KMS-11 (cell line): ENCODE results near the gene TRAPPC2L.

Experiments used
- H2AFZ ChIP-seq: fragments of 200-600 bp; sonication (generic); 2 replicates; pipeline ENCODE4 v1.6.1; 2016; ENCODE audit warnings: antibody characterized with exemption, mixed run types, low read depth
- H3K27ac ChIP-seq: fragments of 200-600 bp; sonication (generic); 2 replicates; pipeline ENCODE4 v1.6.1; 2016; ENCODE audit warnings: mild to moderate bottlenecking, mixed run types
- H3K27me3 ChIP-seq: fragments of 200-600 bp; sonication (generic); 2 replicates; pipeline ENCODE4 v1.6.1; 2017; ENCODE audit warnings: mild to moderate bottlenecking, low read depth, mixed run types, moderate library complexity; ENCODE audit not compliant: insufficient read depth
- H3K36me3 ChIP-seq: fragments of 200-600 bp; sonication (generic); 2 replicates; pipeline ENCODE4 v1.6.1; 2017; ENCODE audit warnings: mild to moderate bottlenecking, mixed run types; ENCODE audit not compliant: insufficient read depth
- H3K4me1 ChIP-seq: fragments of 200-600 bp; sonication (generic); 2 replicates; pipeline ENCODE4 v1.6.1; 2016; ENCODE audit warnings: mild to moderate bottlenecking, low read depth, mixed run types; ENCODE audit not compliant: poor library complexity, severe bottlenecking
- H3K4me2 ChIP-seq: fragments of 200-600 bp; sonication (generic); 2 replicates; pipeline ENCODE4 v1.7.0; 2016; ENCODE audit warnings: mild to moderate bottlenecking, mixed run types
- H3K4me3 ChIP-seq: fragments of 200-600 bp; sonication (generic); IDR thresholded peaks from 2 replicates; pipeline ENCODE4 v1.6.1; 2017; ENCODE audit warnings: low read depth, low read length, mixed read lengths; ENCODE audit not compliant: insufficient read depth
- H3K79me2 ChIP-seq: fragments of 200-600 bp; sonication (generic); 2 replicates; pipeline ENCODE4 v1.6.1; 2016; ENCODE audit warnings: low read depth, mixed run types; ENCODE audit not compliant: insufficient read depth
- H3K9ac ChIP-seq: fragments of 200-600 bp; sonication (generic); 2 replicates; pipeline ENCODE4 v1.6.1; 2016; ENCODE audit warnings: mild to moderate bottlenecking, mixed run types
- H4K20me1 ChIP-seq: fragments of 200-600 bp; sonication (generic); 2 replicates; pipeline ENCODE4 v1.6.1; 2016; ENCODE audit warnings: mild to moderate bottlenecking, mixed run types; ENCODE audit not compliant: insufficient read depth
- CTCF ChIP-seq: fragments of 200-600 bp; sonication (generic); conservative IDR thresholded peaks from 2 replicates; pipeline ENCODE4 v1.6.1; 2017; ENCODE audit warnings: low read depth, mild to moderate bottlenecking, antibody characterized with exemption, low read length, moderate library complexity, mixed read lengths

Gene TRAPPC2L

GRCh38 chr16:88815227-88815626 is 41.7 kb upstream of the TRAPPC2L start:
- Histone ChIP-seq H3K27me3 (no peaks in the 10 kb centered on the region), H3K79me2 (peaks cover 9% of the 10 kb centered on the region), H3K4me2 (no peak overlapping the region), H3K9ac (no peak overlapping the region), H4K20me1 (no peaks in the 10 kb centered on the region), H2AFZ (no peak overlapping the region), H3K27ac (no peak overlapping the region), H3K4me1 (peaks cover 13% of the 10 kb centered on the region), H3K4me3 (no peak overlapping the region), H3K36me3 (no peaks in the 10 kb centered on the region)
- no peak for TF ChIP-seq CTCF

GRCh38 chr16:88815901-88816589 is 40.9 kb upstream of the TRAPPC2L start:
- Histone ChIP-seq H3K79me2 (peaks cover under 1% of the 10 kb centered on the region; the same call in 1 of the 2 replicates), H4K20me1 (no peaks in the 10 kb centered on the region), H3K27ac (no peak overlapping the region), H2AFZ (no peak overlapping the region), H3K36me3 (no peaks in the 10 kb centered on the region), H3K4me1 (peaks cover 10% of the 10 kb centered on the region), H3K4me2 (no peak overlapping the region), H3K4me3 (no peak overlapping the region), H3K9ac (no peak overlapping the region), H3K27me3 (no peaks in the 10 kb centered on the region)
- TF ChIP-seq CTCF, result peak; percentile 89

GRCh38 chr16:88816736-88817535 is 40.0 kb upstream of the TRAPPC2L start:
- Histone ChIP-seq H4K20me1 (no peaks in the 10 kb centered on the region), H3K36me3 (no peaks in the 10 kb centered on the region), H3K4me3 (no peak overlapping the region), H2AFZ (no peak overlapping the region), H3K4me1 (peaks cover 10% of the 10 kb centered on the region), H3K4me2 (no peak overlapping the region), H3K79me2 (no peaks in the 10 kb centered on the region), H3K27ac (no peak overlapping the region), H3K27me3 (no peaks in the 10 kb centered on the region), H3K9ac (no peak overlapping the region)
- no peak for TF ChIP-seq CTCF

GRCh38 chr16:88817785-88818574 is 38.9 kb upstream of the TRAPPC2L start:
- no peak overlapping the region for H3K27ac ChIP-seq
- H3K36me3 ChIP-seq, result no peaks in the 10 kb centered on the region
- no peak for TF ChIP-seq CTCF
- no peak overlapping the region for H3K4me2 ChIP-seq
- no peaks in the 10 kb centered on the region for H3K79me2 ChIP-seq
- H3K4me1 ChIP-seq, result peaks cover 6% of the 10 kb centered on the region
- no peak overlapping the region for H3K4me3 ChIP-seq
- H2AFZ ChIP-seq, result no peak overlapping the region
- no peak overlapping the region for H3K9ac ChIP-seq
- no peaks in the 10 kb centered on the region for H3K27me3 ChIP-seq
- no peaks in the 10 kb centered on the region for H4K20me1 ChIP-seq
